ENCODE measurements around the gene NR0B2.
"Not testable (repeated sequence)": the region's sequence is repeated elsewhere in the genome, so short reads cannot be mapped to it uniquely, and the experiment has no call there.

The NR0B2 gene

GRCh38 chr1:26949926-26950319 is 36.1 kb upstream of the NR0B2 start:
- TF ChIP-seq TOX (CRISPR knock-in tag; IDR thresholded peaks at IDR 0.05; ENCODE audit: borderline replicate concordance) (no peak), ZC3H10 (CRISPR knock-in tag; IDR thresholded peaks at IDR 0.05) (no peak), ISL1 (CRISPR knock-in tag; IDR thresholded peaks at IDR 0.05) (no peak)
- ATAC-seq = peak; percentile 44

DNA sequence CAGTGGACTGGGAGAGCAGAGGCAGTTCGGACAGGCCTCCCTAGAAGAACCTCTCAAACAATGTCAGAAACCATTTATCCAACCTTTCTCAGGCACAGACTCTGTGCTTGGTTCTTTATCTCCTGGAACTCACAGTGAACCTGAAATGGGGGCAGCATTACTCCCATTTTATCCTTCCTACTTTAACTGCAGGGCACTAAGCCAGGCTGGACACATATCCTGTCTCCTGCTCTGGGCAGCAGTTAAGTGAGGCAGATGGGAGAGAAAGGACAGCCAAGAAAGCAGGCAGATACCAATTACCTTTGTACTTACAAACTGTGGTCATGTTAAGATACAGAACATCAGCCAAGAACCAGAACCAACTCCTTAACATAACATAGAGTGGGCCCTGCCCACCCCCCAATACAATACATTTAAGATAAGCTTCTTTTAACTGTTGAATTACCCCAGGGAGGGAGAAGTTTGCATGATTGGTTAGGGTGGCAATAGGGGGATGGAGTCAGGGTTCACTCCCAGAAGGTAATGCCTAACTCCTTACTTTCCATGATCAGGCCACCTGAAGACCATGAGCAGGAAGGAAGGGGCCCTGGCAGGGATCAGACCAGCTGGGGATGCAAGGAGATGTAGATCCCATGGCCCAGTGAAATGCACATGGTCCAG is 35.6 kb upstream of the NR0B2 start:
- peak; percentile 43 for ATAC-seq
- TF ChIP-seq OSR1 (CRISPR knock-in tag; IDR thresholded peaks at IDR 0.05) = no peak
- TF ChIP-seq TOX (CRISPR knock-in tag; IDR thresholded peaks at IDR 0.05; ENCODE audit: borderline replicate concordance) = no peak
- no peak for TF ChIP-seq POU6F1 (CRISPR knock-in tag; IDR thresholded peaks at IDR 0.05; ENCODE audit: borderline replicate concordance, low read depth)
- TF ChIP-seq CSRNP3 (CRISPR knock-in tag; IDR thresholded peaks at IDR 0.05) = no peak
- no peak for TF ChIP-seq RARB (CRISPR knock-in tag; IDR thresholded peaks at IDR 0.05)
- TF ChIP-seq ZNF70 (CRISPR knock-in tag; IDR thresholded peaks at IDR 0.05) = no peak
- no peak for TF ChIP-seq ZFP30 (CRISPR knock-in tag; IDR thresholded peaks at IDR 0.05)
- TF ChIP-seq GLIS3 (CRISPR knock-in tag; IDR thresholded peaks at IDR 0.05) = no peak
- no peak for TF ChIP-seq ZNF8 (CRISPR knock-in tag; IDR thresholded peaks at IDR 0.05)
- no peak for TF ChIP-seq PATZ1 (CRISPR knock-in tag; IDR thresholded peaks at IDR 0.05; ENCODE audit: borderline replicate concordance)
- no peak for TF ChIP-seq CREB5 (CRISPR knock-in tag; IDR thresholded peaks at IDR 0.05; ENCODE audit: low read depth)
- no peak for TF ChIP-seq ESRRG (CRISPR knock-in tag; IDR thresholded peaks at IDR 0.05)
- TF ChIP-seq, protein P1, sequence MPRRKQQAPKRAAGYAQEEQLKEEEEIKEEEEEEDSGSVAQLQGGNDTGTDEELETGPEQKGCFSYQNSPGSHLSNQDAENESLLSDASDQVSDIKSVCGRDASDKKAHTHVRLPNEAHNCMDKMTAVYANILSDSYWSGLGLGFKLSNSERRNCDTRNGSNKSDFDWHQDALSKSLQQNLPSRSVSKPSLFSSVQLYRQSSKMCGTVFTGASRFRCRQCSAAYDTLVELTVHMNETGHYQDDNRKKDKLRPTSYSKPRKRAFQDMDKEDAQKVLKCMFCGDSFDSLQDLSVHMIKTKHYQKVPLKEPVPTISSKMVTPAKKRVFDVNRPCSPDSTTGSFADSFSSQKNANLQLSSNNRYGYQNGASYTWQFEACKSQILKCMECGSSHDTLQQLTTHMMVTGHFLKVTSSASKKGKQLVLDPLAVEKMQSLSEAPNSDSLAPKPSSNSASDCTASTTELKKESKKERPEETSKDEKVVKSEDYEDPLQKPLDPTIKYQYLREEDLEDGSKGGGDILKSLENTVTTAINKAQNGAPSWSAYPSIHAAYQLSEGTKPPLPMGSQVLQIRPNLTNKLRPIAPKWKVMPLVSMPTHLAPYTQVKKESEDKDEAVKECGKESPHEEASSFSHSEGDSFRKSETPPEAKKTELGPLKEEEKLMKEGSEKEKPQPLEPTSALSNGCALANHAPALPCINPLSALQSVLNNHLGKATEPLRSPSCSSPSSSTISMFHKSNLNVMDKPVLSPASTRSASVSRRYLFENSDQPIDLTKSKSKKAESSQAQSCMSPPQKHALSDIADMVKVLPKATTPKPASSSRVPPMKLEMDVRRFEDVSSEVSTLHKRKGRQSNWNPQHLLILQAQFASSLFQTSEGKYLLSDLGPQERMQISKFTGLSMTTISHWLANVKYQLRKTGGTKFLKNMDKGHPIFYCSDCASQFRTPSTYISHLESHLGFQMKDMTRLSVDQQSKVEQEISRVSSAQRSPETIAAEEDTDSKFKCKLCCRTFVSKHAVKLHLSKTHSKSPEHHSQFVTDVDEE (CRISPR knock-in tag; IDR thresholded peaks at IDR 0.05) = no peak
- no peak for TF ChIP-seq ISL1 (CRISPR knock-in tag; IDR thresholded peaks at IDR 0.05)
- no peak for TF ChIP-seq PPARA (CRISPR knock-in tag; IDR thresholded peaks at IDR 0.05; ENCODE audit: borderline replicate concordance)
- TF ChIP-seq BACH2 (CRISPR knock-in tag; IDR thresholded peaks at IDR 0.05; ENCODE audit: borderline replicate concordance) = no peak
- TF ChIP-seq ZFP3 (CRISPR knock-in tag; IDR thresholded peaks at IDR 0.05) = no peak

DNA sequence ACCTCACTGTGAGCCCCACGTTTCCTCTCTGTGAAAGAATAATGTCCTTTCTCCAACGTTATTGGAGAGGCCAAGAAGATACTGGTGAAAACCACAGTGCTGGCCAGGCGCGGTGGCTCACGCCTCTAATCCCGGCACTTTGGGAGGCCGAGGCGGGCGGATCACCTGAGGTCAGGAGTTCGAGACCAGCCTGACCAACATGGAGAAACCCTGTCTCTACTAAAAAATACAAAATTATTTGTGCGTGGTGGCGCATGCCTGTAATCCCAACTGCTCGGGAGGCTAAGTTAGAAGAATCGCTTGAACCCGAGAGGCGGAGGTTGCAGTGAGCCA is 34.9 kb upstream of the NR0B2 start:
- ATAC-seq = not testable (repeated sequence)

- TF ChIP-seq ZNF8 (CRISPR knock-in tag; IDR thresholded peaks at IDR 0.05) (no peak), ISL1 (CRISPR knock-in tag; IDR thresholded peaks at IDR 0.05) (no peak), ZNF565 (CRISPR knock-in tag; conservative IDR thresholded peaks at IDR 0.05; ENCODE audit: low read depth) (no peak), GLIS3 (CRISPR knock-in tag; IDR thresholded peaks at IDR 0.05) (no peak), OSR1 (CRISPR knock-in tag; IDR thresholded peaks at IDR 0.05) (no peak), CSDC2 (CRISPR knock-in tag; IDR thresholded peaks at IDR 0.05) (no peak), PPARA (CRISPR knock-in tag; IDR thresholded peaks at IDR 0.05; ENCODE audit: borderline replicate concordance) (no peak), ARNTL (CRISPR knock-in tag; IDR thresholded peaks at IDR 0.05; ENCODE audit: borderline replicate concordance, low read depth) (no peak)
- TF ChIP-seq, protein P1 (CRISPR knock-in tag; IDR thresholded peaks at IDR 0.05) = no peak
- no peak for ATAC-seq
These were observed 32.5 kb upstream of the NR0B2 start for GRCh38 chr1:26946270-26946669.

Data from SK-N-SH treated with all-trans-retinoic acid at 6 μM for 48 hours (cell line).